Upper lobe of left lung (tissue), 4 donors: ENCODE measurements around the gene ENTPD6.

Source experiments
- CTCF ChIP-seq, 6 experiments: fragments of 450-650 bp in 4 of 6; fragments of 200-600 bp in 2 of 6; sonication (generic) in 2 of 6; IDR thresholded peaks; one replicate each; pipeline ENCODE4 v1.5.1; 2016 to 2019; ENCODE audit warnings: antibody characterized with exemption in 6 of 6
- POLR2A ChIP-seq, 4 donors: fragments of 450-650 bp; IDR thresholded peaks; one replicate each; pipeline ENCODE4 v1.5.1; 2016 to 2017; ENCODE audit warnings: antibody characterized with exemption in 4 of 4, mild to moderate bottlenecking in 2 of 4

DNA sequence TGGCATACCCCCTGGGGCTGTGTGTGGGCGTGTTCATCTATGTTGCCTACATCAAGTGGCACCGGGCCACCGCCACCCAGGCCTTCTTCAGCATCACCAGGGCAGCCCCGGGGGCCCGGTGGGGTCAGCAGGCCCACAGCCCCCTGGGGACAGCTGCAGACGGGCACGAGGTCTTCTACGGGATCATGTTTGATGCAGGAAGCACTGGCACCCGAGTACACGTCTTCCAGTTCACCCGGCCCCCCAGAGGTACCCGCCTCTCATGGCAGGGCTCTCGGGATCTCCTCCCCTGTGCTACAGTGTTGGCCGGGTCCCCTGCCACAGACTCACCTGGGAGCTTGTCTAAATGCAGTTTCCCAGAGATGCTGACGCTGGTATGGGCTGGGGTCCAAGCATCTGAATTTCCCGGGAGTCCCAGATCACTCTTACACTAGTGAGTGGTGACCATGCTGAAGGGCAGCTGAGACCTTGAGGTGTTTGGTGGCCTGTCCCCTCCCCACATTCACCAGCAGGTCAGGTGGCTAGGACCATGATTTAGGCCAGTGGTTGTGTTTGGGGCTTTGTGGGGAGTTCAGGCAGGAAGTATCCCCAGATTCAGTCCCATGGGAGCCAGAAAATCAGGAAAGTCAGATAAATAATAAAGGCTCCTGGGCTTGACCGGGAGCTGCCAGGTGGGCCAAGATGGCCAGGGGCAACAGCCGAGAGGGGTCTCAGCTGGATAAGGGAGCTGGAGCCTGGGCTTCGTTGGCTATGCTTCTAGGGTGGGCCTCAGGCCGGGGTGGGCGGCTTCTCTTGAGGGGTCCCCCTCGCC lies 11.8 kb downstream of the ENTPD6 start:
- no peak for TF ChIP-seq CTCF (IDR thresholded peaks at IDR 0.05)
- no peak for TF ChIP-seq POLR2A (IDR thresholded peaks at IDR 0.05)
